Left lung (tissue), 10 donors: ENCODE measurements around the gene THAP12. TPM values are rescaled to one million over a fixed set of nuclear protein-coding genes. Genes with fewer than 3 reads are reported as not detected.
"Not testable (repeated sequence)": the region's sequence is repeated elsewhere in the genome, so short reads cannot be mapped to it uniquely, and the experiment has no call there.

ENCODE experiments used
- ATAC-seq: fragments of 200-7000 bp; cut with Tn5 transposase; one replicate; pipeline ENCODE4 v1.9.1; 2020; ENCODE audit warnings: moderate library complexity
- DNase-seq, 4 donors: peaks; one replicate each; pipeline ENCODE4 v3.0.0-alpha.2; 2013 to 2020
- H3K27ac ChIP-seq, 2 donors: fragments of 200-600 bp; sonication (generic) in 1 of 2; one replicate each; pipeline versions ENCODE4 v1.5.0 to v1.8.0; 2020 to 2021
- H3K27me3 ChIP-seq, 2 donors: fragments of 200-600 bp; sonication (generic) in 1 of 2; one replicate each; pipeline versions ENCODE4 v1.5.0 to v1.8.0; 2020 to 2021
- H3K36me3 ChIP-seq, 2 donors: fragments of 200-600 bp; sonication (generic) in 1 of 2; one replicate each; pipeline versions ENCODE4 v1.5.0 to v1.8.0; 2020 to 2021
- H3K4me1 ChIP-seq, 2 donors: fragments of 200-600 bp; one replicate each; pipeline ENCODE4 v1.8.0; 2021
- H3K4me3 ChIP-seq, 2 donors: fragments of 200-600 bp; sonication (generic) in 1 of 2; one replicate each; pipeline versions ENCODE4 v1.5.0 to v1.8.0; 2020 to 2021; ENCODE audit warnings: mild to moderate bottlenecking in 1 of 2
- H3K9me3 ChIP-seq, 2 donors: fragments of 200-600 bp; sonication (generic) in 1 of 2; one replicate each; pipeline versions ENCODE4 v1.5.0 to v1.8.0; 2020 to 2021
- CTCF ChIP-seq, 2 donors: fragments of 200-600 bp; sonication (generic) in 1 of 2; IDR thresholded peaks; one replicate each; pipeline versions ENCODE4 v1.5.0 to v1.8.0; 2021; ENCODE audit warnings: antibody characterized with exemption in 2 of 2
- intact Hi-C, 2 donors: fragments of 100-400 bp; cut with DNase I; formaldehyde crosslinking; loops; one replicate each; pipeline versions ENCODE4 v1.11.2 to v1.14.2; 2022
- polyA plus RNA-seq, 6 donors: library from polyadenylated mRNA; unstranded; fragments of 120-200 nt; gene quantifications; one replicate each; pipeline ENCODE4 v1.2.1, GENCODE V29; 2013; ENCODE audit not compliant: insufficient read length in 6 of 6
- total RNA-seq, 2 donors: library from RNA; stranded (reverse); fragmentation: NEBNext Ultra II Directional; extraction: Animal tissue kit (Norgen Biotek cat#: 25700); gene quantifications; one replicate each; pipeline ENCODE4 v1.2.1, GENCODE V29; 2021
- donor health status: DM: no; HTN: yes; CAD: no.
- donor health status: DM: no; HTN: no; CAD: no.

THAP12 gene
- total and polyA plus RNA-seq, 8 donors, result 27.1 to 108 (median 94.6) TPM

GRCh38 chr11:76406359-76406758, 25.4 kb upstream of the THAP12 start:
- Histone ChIP-seq H3K4me1 (no peaks in the 10 kb centered on the region), H3K4me3 (no peak overlapping the region), H3K36me3 (no peaks in the 10 kb centered on the region), H3K27ac (no peak overlapping the region), H3K9me3 (no peaks in the 10 kb centered on the region), H3K27me3 (no peaks in the 10 kb centered on the region)
- intact Hi-C loops, result no loop called here
- DNase-seq (peak in 2 of 4 donors; percentile 62 to 71), ATAC-seq (no peak)
- no peak for TF ChIP-seq CTCF (IDR thresholded peaks at IDR 0.05)

GRCh38 chr11:76401484-76401883, 20.6 kb upstream of the THAP12 start:
- H3K36me3 ChIP-seq, H3K4me1 ChIP-seq, H3K27ac ChIP-seq, ATAC-seq, H3K4me3 ChIP-seq, H3K9me3 ChIP-seq, intact Hi-C loops, DNase-seq, H3K27me3 ChIP-seq: not testable (repeated sequence)

- no peak for DNase-seq
- ATAC-seq, result no peak
- Histone ChIP-seq H3K4me1 (no peaks in the 10 kb centered on the region), H3K27ac (no peak overlapping the region), H3K27me3 (no peaks in the 10 kb centered on the region), H3K4me3 (no peak overlapping the region), H3K9me3 (no peaks in the 10 kb centered on the region), H3K36me3 (no peaks in the 10 kb centered on the region)
- intact Hi-C loops, result no loop called here
- no peak for TF ChIP-seq CTCF (IDR thresholded peaks at IDR 0.05)
Observed at GRCh38 chr11:76400967-76401366, 20.0 kb upstream of the THAP12 start.

GRCh38 chr11:76397383-76397782, 16.5 kb upstream of the THAP12 start:
- H3K36me3 ChIP-seq, result no peaks in the 10 kb centered on the region
- intact Hi-C loops, result no loop called here
- ATAC-seq (no peak), DNase-seq (no peak)
- no peak for TF ChIP-seq CTCF (IDR thresholded peaks at IDR 0.05)
- H3K4me3 ChIP-seq, result no peak overlapping the region
- H3K27ac ChIP-seq, result no peak overlapping the region
- no peaks in the 10 kb centered on the region for H3K4me1 ChIP-seq
- no peaks in the 10 kb centered on the region for H3K9me3 ChIP-seq
- no peaks in the 10 kb centered on the region for H3K27me3 ChIP-seq

GRCh38 chr11:76395296-76395695, 14.4 kb upstream of the THAP12 start:
- H3K27ac ChIP-seq, result no peak overlapping the region
- no peaks in the 10 kb centered on the region for H3K9me3 ChIP-seq
- no peak for DNase-seq
- no peak for TF ChIP-seq CTCF (IDR thresholded peaks at IDR 0.05)
- ATAC-seq, result no peak
- intact Hi-C loops, result no loop called here
- H3K36me3 ChIP-seq, result no peaks in the 10 kb centered on the region
- no peak overlapping the region for H3K4me3 ChIP-seq
- no peaks in the 10 kb centered on the region for H3K27me3 ChIP-seq
- H3K4me1 ChIP-seq, result no peaks in the 10 kb centered on the region

- ATAC-seq, result no peak
- no peak for DNase-seq
- H3K27me3 ChIP-seq, result no peaks in the 10 kb centered on the region
- no peaks in the 10 kb centered on the region for H3K9me3 ChIP-seq
- H3K4me3 ChIP-seq, result no peak overlapping the region
- no peak overlapping the region for H3K27ac ChIP-seq
- H3K36me3 ChIP-seq, result no peaks in the 10 kb centered on the region
- TF ChIP-seq CTCF (IDR thresholded peaks at IDR 0.05), result no peak
- H3K4me1 ChIP-seq, result no peaks in the 10 kb centered on the region
- intact Hi-C loops, result no loop called here
Observed at GRCh38 chr11:76394411-76394810, 13.5 kb upstream of the THAP12 start.
